Measurements from ENCODE around the gene CTSE. TPM values are rescaled to one million over a fixed set of nuclear protein-coding genes. Genes with fewer than 3 reads are reported as not detected.

Gene CTSE
- total RNA-seq, 3 donors from 2014 or later (not counting 1 experiment from before 2014, with no cell fraction given): not detected

DNA sequence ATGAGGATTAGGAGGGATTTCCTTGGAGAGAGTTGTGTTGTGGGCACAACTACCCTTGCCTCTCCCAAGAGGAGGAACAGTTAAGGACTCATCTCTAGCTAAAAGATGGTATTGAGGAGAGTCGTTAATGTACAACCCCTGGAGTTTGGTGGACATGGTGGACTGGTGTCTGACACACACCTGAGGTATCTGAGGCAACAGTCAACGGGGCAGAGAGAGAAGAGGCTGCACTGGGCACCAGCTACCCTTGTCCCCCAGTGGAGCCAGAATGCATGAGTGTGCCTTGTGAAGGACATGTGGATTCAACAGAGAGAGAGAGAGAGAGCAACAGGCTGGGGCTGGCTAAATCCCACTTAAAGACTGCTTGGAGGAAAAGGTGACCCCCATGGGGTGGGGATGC, 33.5 kb downstream of the CTSE start:
- Histone ChIP-seq H3K27me3 (ENCODE audit: control insufficient read depth, insufficient read depth, low read length) (no peaks in the 10 kb centered on the region), H3K4me3 (ENCODE audit: low read length) (no peak overlapping the region), H3K4me1 (ENCODE audit: control insufficient read depth, insufficient read depth, low read length) (no peaks in the 10 kb centered on the region), H3K36me3 (ENCODE audit: control insufficient read depth, insufficient read depth, low read length) (no peaks in the 10 kb centered on the region), H3K9me3 (ENCODE audit: control insufficient read depth, insufficient read depth, low read length) (no peaks in the 10 kb centered on the region), H3K27ac (ENCODE audit: low read length) (no peak overlapping the region)
- ATAC-seq (no peak), DNase-seq (no peak)
- Mint-ChIP-seq H3K4me1 (no peaks in the 10 kb centered on the region), H3K27me3 (ENCODE audit: low read depth in 2 of 2) (peaks cover 18 to 22% of the 10 kb centered on the region in 2 donors), H3K4me3 (no peak overlapping the region), H3K36me3 (no peaks in the 10 kb centered on the region), H3K27ac (no peak overlapping the region), H3K9me3 (no peaks in the 10 kb centered on the region)
- 72% methylated on average over 2 of the region's 2 CpGs for WGBS (ENCODE audit: insufficient coverage)
- intact Hi-C loops (cut with micrococcal nuclease): no loop called here
- TF ChIP-seq, protein P1, sequence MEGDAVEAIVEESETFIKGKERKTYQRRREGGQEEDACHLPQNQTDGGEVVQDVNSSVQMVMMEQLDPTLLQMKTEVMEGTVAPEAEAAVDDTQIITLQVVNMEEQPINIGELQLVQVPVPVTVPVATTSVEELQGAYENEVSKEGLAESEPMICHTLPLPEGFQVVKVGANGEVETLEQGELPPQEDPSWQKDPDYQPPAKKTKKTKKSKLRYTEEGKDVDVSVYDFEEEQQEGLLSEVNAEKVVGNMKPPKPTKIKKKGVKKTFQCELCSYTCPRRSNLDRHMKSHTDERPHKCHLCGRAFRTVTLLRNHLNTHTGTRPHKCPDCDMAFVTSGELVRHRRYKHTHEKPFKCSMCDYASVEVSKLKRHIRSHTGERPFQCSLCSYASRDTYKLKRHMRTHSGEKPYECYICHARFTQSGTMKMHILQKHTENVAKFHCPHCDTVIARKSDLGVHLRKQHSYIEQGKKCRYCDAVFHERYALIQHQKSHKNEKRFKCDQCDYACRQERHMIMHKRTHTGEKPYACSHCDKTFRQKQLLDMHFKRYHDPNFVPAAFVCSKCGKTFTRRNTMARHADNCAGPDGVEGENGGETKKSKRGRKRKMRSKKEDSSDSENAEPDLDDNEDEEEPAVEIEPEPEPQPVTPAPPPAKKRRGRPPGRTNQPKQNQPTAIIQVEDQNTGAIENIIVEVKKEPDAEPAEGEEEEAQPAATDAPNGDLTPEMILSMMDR (IDR thresholded peaks at IDR 0.05): no peak

DNA sequence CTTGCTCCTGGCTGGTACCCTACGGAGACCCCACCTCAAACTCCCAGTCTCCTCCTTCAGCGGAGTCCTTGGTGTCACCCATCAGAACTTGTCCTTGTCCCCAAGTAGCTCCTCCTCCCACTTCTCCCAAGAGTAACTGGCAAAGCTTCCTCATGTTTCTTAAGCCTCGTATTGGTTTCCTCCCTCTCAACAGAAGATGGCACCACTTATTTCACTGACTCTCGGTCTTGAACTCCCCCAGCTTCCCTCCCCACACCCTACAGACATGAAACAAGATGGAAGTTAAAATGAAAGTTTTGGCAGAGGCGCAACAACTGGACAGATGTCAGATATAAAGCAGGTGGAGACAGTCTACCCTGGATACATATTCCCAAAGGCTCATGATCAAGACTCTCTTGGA, 33.9 kb downstream of the CTSE start:
- H3K9me3 Mint-ChIP-seq: no peaks in the 10 kb centered on the region
- Histone ChIP-seq H3K4me3 (ENCODE audit: low read length) (no peak overlapping the region), H3K36me3 (ENCODE audit: control insufficient read depth, insufficient read depth, low read length) (no peaks in the 10 kb centered on the region), H3K27ac (ENCODE audit: low read length) (no peak overlapping the region), H3K9me3 (ENCODE audit: control insufficient read depth, insufficient read depth, low read length) (no peaks in the 10 kb centered on the region), H3K4me1 (ENCODE audit: control insufficient read depth, insufficient read depth, low read length) (no peaks in the 10 kb centered on the region), H3K27me3 (ENCODE audit: control insufficient read depth, insufficient read depth, low read length) (no peaks in the 10 kb centered on the region)
- TF ChIP-seq, protein P1 (IDR thresholded peaks at IDR 0.05): no peak
- DNase-seq: no peak
- ATAC-seq: no peak
- WGBS (ENCODE audit: insufficient coverage): 78% methylated on average over 4 of the region's 5 CpGs
- H3K36me3 Mint-ChIP-seq: no peaks in the 10 kb centered on the region
- no peaks in the 10 kb centered on the region for H3K4me1 Mint-ChIP-seq
- H3K27ac Mint-ChIP-seq: no peak overlapping the region
- H3K4me3 Mint-ChIP-seq: no peak overlapping the region
- peaks cover 18 to 22% of the 10 kb centered on the region in 2 donors for H3K27me3 Mint-ChIP-seq (ENCODE audit: low read depth in 2 of 2)
- intact Hi-C loops (cut with micrococcal nuclease): no loop called here

DNA sequence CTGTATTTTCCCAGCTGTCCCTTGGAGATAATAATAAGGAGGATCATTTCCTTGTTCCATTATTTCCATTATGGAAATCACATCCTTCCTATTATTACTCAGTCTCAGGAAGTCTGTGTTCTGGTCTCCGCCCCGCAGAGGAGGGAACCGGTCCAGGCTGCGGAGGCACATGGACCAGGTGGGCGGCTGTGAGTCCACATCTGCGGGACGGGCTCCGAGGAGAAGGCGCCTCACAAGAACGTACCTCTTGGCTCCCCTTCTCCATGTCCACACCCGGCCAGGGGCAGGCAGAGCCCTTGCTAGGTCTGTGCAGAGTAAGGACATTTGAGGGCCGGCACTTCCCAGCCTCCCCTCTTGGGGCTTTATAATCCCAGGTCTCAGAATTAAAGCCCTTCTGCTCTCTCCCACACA, 35.1 kb downstream of the CTSE start:
- Histone ChIP-seq H3K4me3 (ENCODE audit: low read length) (no peak overlapping the region), H3K27ac (ENCODE audit: low read length) (no peak overlapping the region), H3K27me3 (ENCODE audit: control insufficient read depth, insufficient read depth, low read length) (no peaks in the 10 kb centered on the region), H3K9me3 (ENCODE audit: control insufficient read depth, insufficient read depth, low read length) (no peaks in the 10 kb centered on the region), H3K4me1 (ENCODE audit: control insufficient read depth, insufficient read depth, low read length) (no peaks in the 10 kb centered on the region), H3K36me3 (ENCODE audit: control insufficient read depth, insufficient read depth, low read length) (no peaks in the 10 kb centered on the region)
- Mint-ChIP-seq H3K4me3 (no peak overlapping the region), H3K9me3 (no peaks in the 10 kb centered on the region), H3K36me3 (no peaks in the 10 kb centered on the region), H3K4me1 (no peaks in the 10 kb centered on the region), H3K27ac (peak overlapping the region in 1 of 2 donors; percentile 29), H3K27me3 (ENCODE audit: low read depth in 2 of 2) (peaks cover 18 to 19% of the 10 kb centered on the region in 2 donors)
- ATAC-seq (no peak), DNase-seq (no peak)
- TF ChIP-seq, protein P1 (IDR thresholded peaks at IDR 0.05): no peak
- intact Hi-C loops (cut with micrococcal nuclease): no loop called here
- WGBS (ENCODE audit: insufficient coverage): 94% methylated on average over 12 of the region's 12 CpGs

DNA sequence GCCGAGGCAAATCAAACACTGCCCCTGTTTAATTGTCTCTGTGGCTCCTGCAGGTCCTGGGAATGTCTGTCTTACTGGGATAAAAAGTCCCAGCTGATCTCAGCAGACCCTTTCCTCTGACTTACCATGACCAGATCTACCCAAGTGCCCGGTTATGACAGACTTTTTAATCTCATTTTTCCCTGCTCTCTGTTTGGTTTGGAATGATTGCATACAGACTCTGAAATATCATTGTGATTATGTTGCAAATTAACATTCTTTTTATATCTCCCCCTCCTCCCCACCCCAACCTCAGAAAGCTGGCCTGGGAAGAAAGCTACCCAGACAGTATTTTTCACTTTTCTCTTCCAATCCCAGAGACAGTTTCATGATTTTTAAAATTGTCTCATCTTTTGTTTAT, 36.8 kb downstream of the CTSE start:
- no peak overlapping the region for H3K4me3 Mint-ChIP-seq
- no peak for ATAC-seq
- H3K27me3 Mint-ChIP-seq (ENCODE audit: low read depth in 2 of 2): peaks cover 15 to 18% of the 10 kb centered on the region in 2 donors

More for the DNA sequence above, 36.8 kb downstream of the CTSE start:
- intact Hi-C loops (cut with micrococcal nuclease): no loop called here
- Mint-ChIP-seq H3K9me3 (no peaks in the 10 kb centered on the region), H3K36me3 (no peaks in the 10 kb centered on the region), H3K4me1 (no peaks in the 10 kb centered on the region), H3K27ac (no peak overlapping the region)
- Histone ChIP-seq H3K36me3 (ENCODE audit: control insufficient read depth, insufficient read depth, low read length) (no peaks in the 10 kb centered on the region), H3K27ac (ENCODE audit: low read length) (no peak overlapping the region), H3K9me3 (ENCODE audit: control insufficient read depth, insufficient read depth, low read length) (no peaks in the 10 kb centered on the region), H3K4me3 (ENCODE audit: low read length) (no peak overlapping the region), H3K4me1 (ENCODE audit: control insufficient read depth, insufficient read depth, low read length) (no peaks in the 10 kb centered on the region), H3K27me3 (ENCODE audit: control insufficient read depth, insufficient read depth, low read length) (no peaks in the 10 kb centered on the region)
- 83% methylated on average over 1 of the region's 2 CpGs for WGBS (ENCODE audit: insufficient coverage)
- TF ChIP-seq, protein P1 (IDR thresholded peaks at IDR 0.05): no peak
- DNase-seq: no peak

Measured in natural killer cell (primary cell).